Amniotic epithelial cell (primary cell): ENCODE results near the gene MAD2L1BP.
"Not testable (repeated sequence)": the region's sequence is repeated elsewhere in the genome, so short reads cannot be mapped to it uniquely, and the experiment has no call there.

Source experiments
- DNase-seq: peaks from one replicate; pipeline ENCODE4 v3.0.0-alpha.2; 2010; ENCODE audit warnings: low read depth

The MAD2L1BP gene

DNA sequence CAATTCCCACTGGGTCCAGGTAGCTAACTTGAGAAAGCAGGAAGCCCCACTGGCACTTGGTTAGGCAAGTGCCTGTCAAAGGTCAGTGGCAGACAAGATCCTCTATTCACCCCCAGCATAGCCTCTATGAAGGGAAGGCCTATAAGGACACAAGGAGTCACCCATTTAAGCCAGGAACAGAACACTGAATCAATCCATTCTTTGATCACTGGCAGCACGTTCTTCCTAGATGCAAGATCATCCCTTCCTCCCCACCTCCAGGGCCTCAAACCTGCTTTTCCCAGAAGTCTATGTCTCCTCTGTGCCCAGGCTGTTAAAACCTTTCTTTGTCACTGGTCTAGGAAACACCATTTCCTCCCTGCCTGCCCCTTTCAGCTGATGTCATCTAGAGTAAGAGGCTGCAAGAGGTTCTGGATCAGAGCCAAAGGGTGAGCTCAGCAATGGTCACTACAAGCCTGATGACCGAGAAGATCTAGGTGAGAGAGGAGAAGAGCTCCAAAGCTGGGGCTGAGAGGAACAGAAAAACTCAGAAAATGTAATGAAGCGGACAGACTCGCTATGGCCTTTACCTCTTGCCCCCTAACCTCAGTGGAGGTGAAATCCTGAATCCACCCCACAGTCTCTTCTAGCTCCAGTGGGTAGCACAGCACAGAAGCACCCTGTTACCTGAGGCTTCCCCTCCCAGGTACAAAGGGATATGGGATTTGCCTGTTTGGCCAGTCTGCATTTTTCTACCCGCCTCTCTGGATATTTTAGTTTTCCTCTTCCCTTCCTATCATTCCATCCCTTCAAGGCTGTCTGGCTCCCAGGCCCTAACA lies 8.4 kb upstream of the MAD2L1BP start:
- DNase-seq: peak; percentile 94

GRCh38 chr6:43628393-43629103 lies 7.1 kb upstream of the MAD2L1BP start:
- peak; percentile 38 for DNase-seq

GRCh38 chr6:43629104-43629504 lies 6.5 kb upstream of the MAD2L1BP start, which contains the start of gene GTPBP2:
Gene GTPBP2 (minus strand): TSS chr6:43629264. CDS start chr6:43629162, 102 bp downstream.
- peak; percentile 99 for DNase-seq

DNA sequence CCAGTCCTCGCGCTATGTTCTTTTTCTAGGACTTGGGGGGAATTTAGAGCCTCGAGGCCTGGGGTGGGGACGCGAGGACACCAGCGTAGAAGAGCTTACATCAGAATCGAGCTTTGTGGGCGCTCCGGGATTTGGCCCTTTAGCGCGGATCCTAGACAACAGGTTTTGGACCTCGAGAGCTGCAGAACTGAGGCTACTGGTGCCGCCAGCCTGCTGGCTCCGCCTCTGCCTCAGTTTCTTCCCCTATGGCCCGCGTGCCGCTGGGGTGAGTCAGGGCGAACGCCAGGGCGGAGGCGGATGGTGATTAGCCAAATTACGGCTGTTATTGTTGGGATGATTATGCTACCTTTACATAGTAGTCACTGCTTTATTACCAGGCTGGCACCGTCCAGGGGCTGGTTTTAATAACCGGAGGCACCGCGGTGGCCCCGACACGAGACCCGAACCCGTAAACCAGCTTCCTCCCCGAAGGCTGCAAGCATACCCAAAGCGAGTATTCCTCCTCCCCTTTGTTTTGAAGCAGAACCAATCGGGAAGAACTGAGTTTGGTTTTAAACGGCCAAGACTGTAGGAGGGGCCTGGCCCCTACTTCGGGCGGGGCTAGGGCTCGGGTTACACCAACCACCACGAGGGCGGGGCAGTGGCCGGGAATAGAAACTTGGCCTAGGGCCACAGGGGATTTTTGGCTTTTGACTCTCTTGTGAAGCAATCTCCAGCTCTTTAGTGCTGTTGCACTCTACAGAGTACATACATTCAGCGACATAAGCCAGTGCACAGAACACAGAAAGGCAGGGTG lies 5.9 kb upstream of the MAD2L1BP start:
- DNase-seq: peak; percentile 98

DNA sequence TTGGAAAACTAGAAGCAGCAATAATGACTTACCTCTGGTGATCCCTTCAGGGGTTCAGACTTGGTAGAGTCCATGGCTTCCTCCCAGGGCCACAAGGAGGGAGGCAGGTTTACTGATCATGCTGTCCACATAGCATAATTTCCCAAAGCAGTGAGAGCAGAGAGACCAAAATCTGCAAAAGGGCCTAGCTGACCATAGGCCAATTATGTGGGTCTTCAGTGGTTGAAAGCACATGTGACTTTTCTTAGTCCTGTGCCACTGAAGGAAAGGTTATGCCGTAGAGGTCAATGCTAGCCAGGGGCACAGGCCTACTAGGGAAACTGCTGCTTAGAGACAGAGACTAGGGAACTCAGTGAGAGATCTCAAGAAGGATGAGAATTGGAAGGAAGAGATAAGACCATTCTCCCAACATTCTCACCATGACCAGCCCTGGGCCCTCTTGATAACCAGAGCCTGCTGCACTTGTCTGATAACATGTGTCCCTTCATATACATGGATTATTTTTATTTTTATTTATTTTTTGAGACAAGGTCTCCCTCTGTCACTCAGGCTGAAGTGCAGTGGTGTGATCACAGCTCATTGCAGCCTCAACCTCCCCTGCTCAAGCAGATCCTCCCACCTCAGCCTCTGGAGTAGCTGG lies 4.5 kb upstream of the MAD2L1BP start:
- no peak for DNase-seq

DNA sequence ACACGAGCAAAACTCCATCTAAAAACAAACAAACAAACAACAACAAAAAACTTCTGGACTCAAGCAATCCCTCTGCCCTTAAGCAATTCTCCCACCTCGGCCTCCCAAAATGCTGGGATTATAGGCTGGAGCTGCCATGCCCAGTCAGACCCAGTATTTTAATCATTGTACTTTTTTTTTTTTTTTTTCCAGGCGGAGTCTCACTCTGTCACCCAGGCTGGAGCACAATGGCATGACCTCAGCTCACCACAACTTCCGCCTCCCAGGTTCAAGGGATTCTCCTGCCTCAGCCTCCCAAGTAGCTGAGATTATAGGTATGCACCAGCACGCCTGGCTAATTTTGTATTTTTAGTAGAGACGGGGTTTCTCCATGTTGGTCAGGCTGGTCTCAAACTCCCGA lies 2.6 kb upstream of the MAD2L1BP start:
- DNase-seq: not testable (repeated sequence)

GRCh38 chr6:43634702-43635303 lies 837 bp upstream of the MAD2L1BP start:
- DNase-seq: no peak

DNA sequence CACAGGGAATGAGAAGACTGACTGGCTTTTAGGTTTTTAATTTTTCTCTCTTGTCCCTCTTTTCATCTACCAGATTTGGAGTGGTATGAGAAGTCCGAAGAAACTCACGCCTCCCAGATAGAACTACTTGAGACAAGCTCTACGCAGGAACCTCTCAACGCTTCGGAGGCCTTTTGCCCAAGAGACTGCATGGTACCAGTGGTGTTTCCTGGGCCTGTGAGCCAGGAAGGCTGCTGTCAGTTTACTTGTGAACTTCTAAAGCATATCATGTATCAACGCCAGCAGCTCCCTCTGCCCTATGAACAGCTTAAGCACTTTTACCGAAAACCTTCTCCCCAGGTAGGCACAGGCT lies 644 bp downstream of the MAD2L1BP start:
- no peak for DNase-seq

DNA sequence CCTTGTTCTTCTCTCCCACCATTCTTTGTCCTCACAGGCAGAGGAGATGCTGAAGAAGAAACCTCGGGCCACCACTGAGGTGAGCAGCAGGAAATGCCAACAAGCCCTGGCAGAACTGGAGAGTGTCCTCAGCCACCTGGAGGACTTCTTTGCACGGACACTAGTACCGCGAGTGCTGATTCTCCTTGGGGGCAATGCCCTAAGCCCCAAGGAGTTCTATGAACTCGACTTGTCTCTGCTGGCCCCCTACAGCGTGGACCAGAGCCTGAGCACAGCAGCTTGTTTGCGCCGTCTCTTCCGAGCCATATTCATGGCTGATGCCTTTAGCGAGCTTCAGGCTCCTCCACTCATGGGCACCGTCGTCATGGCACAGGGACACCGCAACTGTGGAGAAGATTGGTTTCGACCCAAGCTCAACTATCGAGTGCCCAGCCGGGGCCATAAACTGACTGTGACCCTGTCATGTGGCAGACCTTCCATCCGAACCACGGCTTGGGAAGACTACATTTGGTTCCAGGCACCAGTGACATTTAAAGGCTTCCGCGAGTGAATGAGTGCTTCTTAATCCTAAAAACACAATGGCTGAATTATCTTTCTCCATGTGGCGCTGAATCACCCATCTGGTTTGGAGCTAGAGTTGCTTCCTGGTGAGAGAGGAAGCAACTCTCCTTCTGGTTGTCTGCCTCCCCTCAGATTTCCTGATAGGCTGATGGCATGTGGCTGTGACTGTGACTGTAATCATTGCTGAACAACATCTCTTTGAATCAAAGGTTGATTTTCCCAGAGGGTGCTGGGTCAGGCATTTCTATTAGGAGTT lies 4.6 kb downstream of the MAD2L1BP start:
- DNase-seq: no peak

- peak; percentile 71 for DNase-seq
Observed at GRCh38 chr6:43644940-43645612, 9.4 kb downstream of the MAD2L1BP start, which contains the start of gene RSPH9. Gene RSPH9 (plus strand): TSS chr6:43645036. CDS start chr6:43645099, 63 bp downstream.

DNA sequence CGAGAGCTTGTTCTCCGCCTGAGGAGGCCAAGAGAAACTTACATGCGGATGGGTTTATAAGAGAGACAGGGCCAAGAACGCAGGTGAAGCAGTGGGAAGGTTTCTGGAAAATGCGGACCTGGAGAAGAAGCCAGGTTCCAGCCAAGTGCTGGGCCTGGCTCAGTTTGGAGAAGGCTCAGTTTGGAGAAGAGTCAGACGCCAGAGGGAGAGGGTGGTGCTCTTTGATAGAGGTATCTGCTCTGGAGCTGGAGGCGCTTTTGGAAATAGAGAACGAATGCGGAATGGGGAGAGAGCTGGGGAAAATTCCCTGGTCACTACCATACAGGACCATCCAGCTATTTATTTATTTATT lies 9.9 kb downstream of the MAD2L1BP start:
- DNase-seq: no peak

DNA sequence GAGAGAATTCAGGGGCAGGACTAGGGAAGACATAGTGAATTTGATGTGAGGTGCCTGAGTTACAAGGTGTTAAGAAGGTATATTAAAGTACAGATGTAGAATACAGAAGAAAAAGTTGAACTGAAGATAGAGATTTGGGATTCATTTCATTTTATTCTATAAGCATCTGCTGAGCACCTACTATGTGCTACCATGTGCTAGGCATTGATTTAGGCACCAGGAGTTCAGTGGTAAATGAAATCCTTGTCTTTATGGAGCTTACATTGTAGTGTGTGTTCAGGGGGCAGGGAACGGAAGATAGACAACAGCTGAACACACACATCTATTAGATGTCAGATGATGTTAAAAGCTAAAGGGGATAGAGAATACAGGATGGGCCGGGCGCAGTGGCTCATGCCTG lies 12.0 kb downstream of the MAD2L1BP start:
- DNase-seq: no peak

DNA sequence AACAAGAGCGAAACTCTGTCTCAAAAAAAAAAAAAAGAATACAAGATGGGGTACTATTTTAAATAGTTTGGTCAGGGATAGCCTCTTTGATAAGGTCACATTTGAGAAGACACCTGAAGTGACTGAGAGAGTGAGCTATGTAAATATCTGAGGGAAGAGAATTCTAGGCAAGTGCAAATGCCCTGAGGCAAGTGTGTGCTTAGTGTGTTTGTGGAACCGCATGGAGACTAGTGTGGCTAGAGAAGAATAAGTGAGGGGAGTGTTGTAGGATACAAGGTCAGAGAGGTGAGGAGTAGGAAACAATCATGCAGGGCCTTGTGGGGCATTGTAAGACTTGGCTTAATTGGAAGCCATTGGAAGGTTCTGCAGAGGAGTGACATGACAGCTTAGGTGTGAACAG lies 12.6 kb downstream of the MAD2L1BP start:
- no peak for DNase-seq

GRCh38 chr6:43652822-43653221 lies 17.2 kb downstream of the MAD2L1BP start:
- DNase-seq: not testable (repeated sequence)

DNA sequence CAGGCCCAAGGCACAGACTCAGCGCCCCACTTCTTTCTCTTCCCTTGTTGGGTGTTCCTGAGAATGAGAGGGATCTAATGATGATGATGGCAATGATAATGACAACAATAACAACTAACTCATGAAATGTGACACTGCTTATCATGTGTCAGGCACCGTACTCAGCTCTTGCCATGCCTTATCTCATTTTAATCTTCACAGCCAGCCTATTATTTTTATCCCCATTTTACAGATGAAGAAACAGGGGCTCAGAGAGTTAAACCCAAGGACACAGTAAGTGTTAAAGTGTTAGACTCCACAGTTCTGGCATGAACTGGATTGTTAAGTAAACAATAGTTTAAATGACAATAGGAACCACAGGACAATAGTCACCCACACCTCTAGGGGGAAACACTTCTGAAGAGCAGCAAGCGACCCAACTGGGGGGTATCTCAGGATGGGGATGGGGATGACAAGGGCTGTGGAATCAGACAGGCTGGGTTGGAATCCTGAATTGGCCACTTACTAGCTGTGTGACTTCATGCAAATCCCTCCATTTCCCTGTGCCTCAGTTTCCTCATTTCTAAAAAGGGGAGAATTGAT lies 21.7 kb downstream of the MAD2L1BP start:
- DNase-seq: no peak

DNA sequence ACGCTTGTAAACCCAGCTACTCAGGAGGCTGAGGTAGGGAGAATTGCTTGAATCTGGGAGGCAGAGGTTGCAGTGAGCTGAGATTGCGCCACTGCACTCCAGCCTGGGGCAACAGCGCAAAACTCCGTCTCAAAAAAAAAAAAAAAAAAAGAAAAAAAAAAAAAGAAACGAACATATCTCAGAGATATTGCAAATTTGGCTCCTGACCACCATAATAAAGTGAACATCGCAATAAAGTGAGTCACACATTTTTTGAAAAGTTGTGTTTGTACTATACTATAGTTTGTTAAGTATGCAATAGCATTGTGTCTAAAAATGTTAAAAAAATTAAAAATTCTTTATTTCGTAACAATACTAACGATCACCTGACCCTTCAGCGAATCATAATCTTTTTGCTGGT lies 22.5 kb downstream of the MAD2L1BP start:
- DNase-seq: no peak

GRCh38 chr6:43662948-43663347 lies 27.3 kb downstream of the MAD2L1BP start:
- not testable (repeated sequence) for DNase-seq

DNA sequence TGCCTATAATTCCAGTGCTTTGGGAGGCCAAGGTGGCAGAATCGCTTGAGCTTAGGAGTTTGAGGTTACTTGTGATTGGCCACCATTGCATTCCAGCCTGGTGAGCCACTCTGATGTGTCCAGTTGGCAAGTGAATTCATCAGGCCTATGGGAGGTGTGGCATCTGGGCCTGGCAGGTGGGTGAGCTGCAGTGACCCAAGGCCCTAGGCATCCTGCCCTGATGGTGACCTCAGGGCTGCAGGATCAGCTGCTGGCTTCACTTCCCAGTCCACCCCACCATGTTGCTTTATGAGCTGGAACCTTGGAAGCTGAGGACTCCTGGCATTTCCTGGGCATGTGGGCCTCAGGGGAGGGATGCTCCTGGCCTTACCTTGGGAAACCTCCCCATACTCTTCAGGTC lies 29.7 kb downstream of the MAD2L1BP start:
- no peak for DNase-seq

GRCh38 chr6:43666196-43666920 lies 30.7 kb downstream of the MAD2L1BP start:
- no peak for DNase-seq
